Natural killer cell (primary cell): ENCODE results near the gene DLK2. TPM values are rescaled to one million over a fixed set of nuclear protein-coding genes. Genes with fewer than 3 reads are reported as not detected.
"Not testable (repeated sequence)": the region's sequence is repeated elsewhere in the genome, so short reads cannot be mapped to it uniquely, and the experiment has no call there.

Experiments
- ATAC-seq, 3 donors: fragments of 150-1000 bp in 2 of 3; fragments of 200-7000 bp in 1 of 3; cut with Tn5 transposase; 1 replicate in 1 of 3; 2 replicates in 2 of 3; pipeline ENCODE4 v1.10.0; 2021; ENCODE audit warnings: mild to moderate bottlenecking in 2 of 3, moderate library complexity in 2 of 3
- DNase-seq, 2 donors: peaks; one replicate each; pipeline versions ENCODE4 v3.0.0 to v3.0.0-alpha.2; 2013 to 2021; ENCODE audit warnings: mixed read lengths in 1 of 2
- H3K27ac ChIP-seq: one replicate; pipeline ENCODE4 v1.5.1; 2013; ENCODE audit warnings: mild to moderate bottlenecking, low read length
- H3K27me3 ChIP-seq: one replicate; pipeline ENCODE4 v1.6.1; 2013; ENCODE audit warnings: low read length; ENCODE audit not compliant: control insufficient read depth, insufficient read depth
- H3K36me3 ChIP-seq: one replicate; pipeline ENCODE4 v1.6.1; 2013; ENCODE audit warnings: low read length; ENCODE audit not compliant: control insufficient read depth, insufficient read depth
- H3K4me1 ChIP-seq: one replicate; pipeline ENCODE4 v1.6.1; 2013; ENCODE audit warnings: low read length; ENCODE audit not compliant: control insufficient read depth, insufficient read depth
- H3K4me3 ChIP-seq: one replicate; pipeline ENCODE4 v1.5.1; 2013; ENCODE audit warnings: low read length
- H3K9me3 ChIP-seq: one replicate; pipeline ENCODE4 v1.6.1; 2013; ENCODE audit warnings: low read length; ENCODE audit not compliant: control insufficient read depth, insufficient read depth
- H3K27ac Mint-ChIP-seq, 2 donors: one replicate each; pipeline ENCODE4 v1.8.0; 2022; ENCODE audit warnings: mild to moderate bottlenecking in 2 of 2, mixed read lengths in 2 of 2, moderate library complexity in 1 of 2
- H3K27me3 Mint-ChIP-seq, 2 donors: one replicate each; pipeline ENCODE4 v1.8.0; 2022; ENCODE audit warnings: low read depth in 2 of 2, mixed read lengths in 2 of 2
- H3K36me3 Mint-ChIP-seq: one replicate; pipeline ENCODE4 v1.8.0; 2022; ENCODE audit warnings: mixed read lengths
- H3K4me1 Mint-ChIP-seq, 2 donors: one replicate each; pipeline ENCODE4 v1.8.0; 2022; ENCODE audit warnings: mixed read lengths in 2 of 2
- H3K4me3 Mint-ChIP-seq: one replicate; pipeline ENCODE4 v1.8.0; 2022; ENCODE audit warnings: mild to moderate bottlenecking, moderate library complexity, mixed read lengths
- H3K9me3 Mint-ChIP-seq, 2 donors: one replicate each; pipeline ENCODE4 v1.8.0; 2022; ENCODE audit warnings: mixed read lengths in 2 of 2
- CTCF ChIP-seq: fragments of 200-600 bp; IDR thresholded peaks from one replicate; pipeline ENCODE4 v1.8.0; 2022; ENCODE audit warnings: antibody characterized with exemption
- WGBS: methylation state at CpG from one replicate; pipeline ENCODE4 v1.1.7; 2013; ENCODE audit warnings: missing lambda C conversion rate; ENCODE audit not compliant: insufficient coverage; 5-methylcytosine and 5-hydroxymethylcytosine counted together
- intact Hi-C: fragments of 100-400 bp; cut with micrococcal nuclease; formaldehyde crosslinking; loops from one replicate; pipeline ENCODE4 v1.14.2; 2022
- total RNA-seq, 4 donors: library from RNA; stranded (reverse); fragments of 120-200 nt in 1 of 4; gene quantifications; one replicate each; pipeline versions ENCODE4 v1.2.3 to v1.2.4, GENCODE V29; 2013 to 2022

Gene DLK2
- total RNA-seq, 3 donors from 2014 or later (not counting 1 experiment from before 2014, with no cell fraction given), result not detected

- Mint-ChIP-seq H3K4me1 (peaks cover 0 to 1% of the 10 kb centered on the region in 2 donors), H3K36me3 (no peaks in the 10 kb centered on the region), H3K4me3 (no peak overlapping the region), H3K27me3 (peaks cover 15 to 22% of the 10 kb centered on the region in 2 donors), H3K27ac (no peak overlapping the region), H3K9me3 (no peaks in the 10 kb centered on the region)
- Histone ChIP-seq H3K36me3 (no peaks in the 10 kb centered on the region), H3K4me1 (no peaks in the 10 kb centered on the region), H3K27me3 (peaks cover 9% of the 10 kb centered on the region), H3K4me3 (no peak overlapping the region), H3K27ac (no peak overlapping the region), H3K9me3 (no peaks in the 10 kb centered on the region)
- intact Hi-C loops, result no loop called here
- TF ChIP-seq CTCF, result no peak
- no peak for ATAC-seq
- 87% methylated on average over 5 of the region's 5 CpGs for WGBS
- no peak for DNase-seq
Measured at GRCh38 chr6:43461936-43462335, 6.6 kb upstream of the DLK2 start.

GRCh38 chr6:43460032-43460431 lies 4.7 kb upstream of the DLK2 start:
- Mint-ChIP-seq H3K27me3 (peaks cover 19 to 26% of the 10 kb centered on the region in 2 donors), H3K9me3 (no peaks in the 10 kb centered on the region), H3K4me1 (peaks cover 8 to 15% of the 10 kb centered on the region in 2 donors), H3K27ac (no peak overlapping the region), H3K36me3 (no peaks in the 10 kb centered on the region), H3K4me3 (no peak overlapping the region)
- Histone ChIP-seq H3K4me3 (no peak overlapping the region), H3K4me1 (peaks cover 8% of the 10 kb centered on the region), H3K27me3 (peaks cover 11% of the 10 kb centered on the region), H3K36me3 (no peaks in the 10 kb centered on the region), H3K27ac (no peak overlapping the region), H3K9me3 (no peaks in the 10 kb centered on the region)
- 77% methylated on average over 4 of the region's 4 CpGs for WGBS
- ATAC-seq (no peak), DNase-seq (no peak)
- intact Hi-C loops, result no loop called here
- TF ChIP-seq CTCF, result no peak

- H3K27me3 Mint-ChIP-seq, result peaks cover 19 to 26% of the 10 kb centered on the region in 2 donors
Measured at GRCh38 chr6:43459535-43459934, 4.2 kb upstream of the DLK2 start.

GRCh38 chr6:43458154-43458553 lies 2.8 kb upstream of the DLK2 start:
- H3K27me3 ChIP-seq, H3K27ac Mint-ChIP-seq, DNase-seq, H3K9me3 Mint-ChIP-seq, H3K36me3 Mint-ChIP-seq, intact Hi-C loops, ATAC-seq, H3K4me3 ChIP-seq, H3K9me3 ChIP-seq, H3K36me3 ChIP-seq, H3K4me3 Mint-ChIP-seq, H3K27ac ChIP-seq: not testable (repeated sequence)
- WGBS, result 95% methylated on average over 15 of the region's 15 CpGs
- peaks cover 18 to 19% of the 10 kb centered on the region in 2 donors for H3K27me3 Mint-ChIP-seq
- peaks cover 16 to 25% of the 10 kb centered on the region in 2 donors for H3K4me1 Mint-ChIP-seq
- H3K4me1 ChIP-seq, result peaks cover 16% of the 10 kb centered on the region

More at GRCh38 chr6:43459535-43459934, 4.2 kb upstream of the DLK2 start:
- intact Hi-C loops, result no loop called here
- no peak overlapping the region for H3K27ac ChIP-seq
- Mint-ChIP-seq H3K4me1 (peaks cover 11 to 20% of the 10 kb centered on the region in 2 donors), H3K9me3 (no peaks in the 10 kb centered on the region), H3K4me3 (no peak overlapping the region), H3K27ac (no peak overlapping the region), H3K36me3 (no peaks in the 10 kb centered on the region)
- no peaks in the 10 kb centered on the region for H3K36me3 ChIP-seq
- WGBS, result 83% methylated on average over 1 of the region's 1 CpG
- ATAC-seq, result no peak
- H3K4me3 ChIP-seq, result no peak overlapping the region
- no peak for DNase-seq
- peaks cover 12% of the 10 kb centered on the region for H3K4me1 ChIP-seq
- TF ChIP-seq CTCF, result no peak
- H3K9me3 ChIP-seq, result no peaks in the 10 kb centered on the region
- H3K27me3 ChIP-seq, result peaks cover 11% of the 10 kb centered on the region
